ENCODE results near the gene IQUB. TPM values are rescaled to one million over a fixed set of nuclear protein-coding genes. Genes with fewer than 3 reads are reported as not detected.

IQUB gene
- total and polyA plus RNA-seq, 2 donors (not counting 3 experiments of a cell fraction or from before 2014, with no cell fraction given) = 0.01 TPM; not detected in 1

GRCh38 chr7:123463890-123464289, 70.5 kb downstream of the IQUB start:
- Histone ChIP-seq H3K36me3 (ENCODE audit: control insufficient read depth in 2 of 2, extremely low read depth in 1 of 2, insufficient read depth in 2 of 2, low read length in 2 of 2) (no peaks in the 10 kb centered on the region), H3K4me1 (ENCODE audit: control insufficient read depth, extremely low read depth, insufficient read depth, low read length) (no peaks in the 10 kb centered on the region), H3K9me3 (replicated peaks; ENCODE audit: control insufficient read depth, insufficient read depth, low read length) (no peaks in the 10 kb centered on the region), H3K4me2 (ENCODE audit: insufficient read depth, low read length) (no peak overlapping the region), H4K20me1 (replicated peaks; ENCODE audit: control insufficient read depth, extremely low read depth, insufficient read depth, low read length) (no peaks in the 10 kb centered on the region), H3K27ac (ENCODE audit: insufficient read depth, low read depth, low read length) (no peak overlapping the region), H3K79me2 (ENCODE audit: control insufficient read depth, insufficient read depth, low read length) (no peaks in the 10 kb centered on the region), H3K9ac (replicated peaks; ENCODE audit: extremely low read depth, insufficient read depth, low read length) (no peak overlapping the region), H3K4me3 (replicated peaks in 1 of 3; ENCODE audit: insufficient read depth in 1 of 3, low read depth in 1 of 3, low read length in 3 of 3) (no peak overlapping the region), H2AFZ (ENCODE audit: low read depth, low read length) (no peak overlapping the region), H3K9me1 (replicated peaks; ENCODE audit: control insufficient read depth, extremely low read depth, insufficient read depth, low read length) (no peaks in the 10 kb centered on the region), H3K27me3 (ENCODE audit: control insufficient read depth in 2 of 2, insufficient read depth in 2 of 2, low read length in 2 of 2) (no peaks in the 10 kb centered on the region)
- dilution Hi-C loops (cut with MboI; ENCODE audit: extremely low pct_ligation_motif_present, low sequenced_read_pairs) = no loop called here
- FAIRE-seq = no peak
- TF ChIP-seq MAX (IDR thresholded peaks at IDR 0.05; ENCODE audit: insufficient read depth, insufficient read length) = no peak
- TF ChIP-seq MYC (IDR thresholded peaks at IDR 0.05; ENCODE audit: low read depth, low read length) = no peak
- ChIA-PET POLR2A (no interaction called here), CTCF (interaction anchor here (0.8 kb wide), 1 partner anchor 30 kb away, joined by 4 read pairs; no protein-coding TSS in a partner anchor)
- DNase-seq (ENCODE audit: low read depth, low spot score) = no peak
- BruUV-seq (replicated peaks) = no TSS peak
- intact Hi-C loops (cut with micrococcal nuclease) = no loop called here

- intact Hi-C loops (cut with micrococcal nuclease) (no loop called here), dilution Hi-C loops (cut with MboI; ENCODE audit: extremely low pct_ligation_motif_present, low sequenced_read_pairs) (no loop called here)
- no peak for DNase-seq (ENCODE audit: low read depth, low spot score)
- Histone ChIP-seq H2AFZ (ENCODE audit: low read depth, low read length) (no peak overlapping the region), H3K27ac (ENCODE audit: insufficient read depth, low read depth, low read length) (no peak overlapping the region), H3K9ac (replicated peaks; ENCODE audit: extremely low read depth, insufficient read depth, low read length) (no peak overlapping the region), H3K9me3 (replicated peaks; ENCODE audit: control insufficient read depth, insufficient read depth, low read length) (no peaks in the 10 kb centered on the region), H3K9me1 (replicated peaks; ENCODE audit: control insufficient read depth, extremely low read depth, insufficient read depth, low read length) (no peaks in the 10 kb centered on the region), H3K4me2 (ENCODE audit: insufficient read depth, low read length) (no peak overlapping the region), H3K4me3 (replicated peaks in 1 of 3; ENCODE audit: insufficient read depth in 1 of 3, low read depth in 1 of 3, low read length in 3 of 3) (no peak overlapping the region), H3K4me1 (ENCODE audit: control insufficient read depth, extremely low read depth, insufficient read depth, low read length) (no peaks in the 10 kb centered on the region), H4K20me1 (replicated peaks; ENCODE audit: control insufficient read depth, extremely low read depth, insufficient read depth, low read length) (no peaks in the 10 kb centered on the region), H3K27me3 (ENCODE audit: control insufficient read depth in 2 of 2, insufficient read depth in 2 of 2, low read length in 2 of 2) (no peaks in the 10 kb centered on the region), H3K36me3 (ENCODE audit: control insufficient read depth in 2 of 2, extremely low read depth in 1 of 2, insufficient read depth in 2 of 2, low read length in 2 of 2) (no peaks in the 10 kb centered on the region), H3K79me2 (ENCODE audit: control insufficient read depth, insufficient read depth, low read length) (no peaks in the 10 kb centered on the region)
- BruUV-seq (replicated peaks) = no TSS peak
- CTCF ChIA-PET = interaction anchor here (0.8 to 1.1 kb wide), 2 partner anchors 10 to 34 kb away, joined by 3 to 4 read pairs; no protein-coding TSS in a partner anchor
- TF ChIP-seq MYC (IDR thresholded peaks at IDR 0.05; ENCODE audit: low read depth, low read length) = no peak
- TF ChIP-seq MAX (IDR thresholded peaks at IDR 0.05; ENCODE audit: insufficient read depth, insufficient read length) = no peak
- no peak for TF ChIP-seq CTCF (IDR thresholded peaks at IDR 0.05; ENCODE audit: extremely low read depth in 1 of 2, insufficient read depth in 1 of 2, low read depth in 1 of 2, low read length in 2 of 2)
- TF ChIP-seq POLR2AphosphoS5 (IDR thresholded peaks at IDR 0.05; ENCODE audit: insufficient read depth, low read depth, low read length) = no peak
- TF ChIP-seq POLR2A (IDR thresholded peaks at IDR 0.05; ENCODE audit: low read depth, low read length) = no peak
- no peak for TF ChIP-seq JUN (IDR thresholded peaks at IDR 0.05; ENCODE audit: borderline replicate concordance, insufficient read depth, insufficient read length, low read depth)
- no peak for FAIRE-seq
- POLR2A ChIA-PET = no interaction called here
Observed at GRCh38 chr7:123460616-123461015, 73.8 kb downstream of the IQUB start.

All from endothelial cell of umbilical vein (primary cell).